ENCODE results near the gene AMER2. TPM values are rescaled to one million over a fixed set of nuclear protein-coding genes. Genes with fewer than 3 reads are reported as not detected.

AMER2 gene
- total RNA-seq, 2 donors from 2014 or later = 0.02 to 0.07 TPM

DNA sequence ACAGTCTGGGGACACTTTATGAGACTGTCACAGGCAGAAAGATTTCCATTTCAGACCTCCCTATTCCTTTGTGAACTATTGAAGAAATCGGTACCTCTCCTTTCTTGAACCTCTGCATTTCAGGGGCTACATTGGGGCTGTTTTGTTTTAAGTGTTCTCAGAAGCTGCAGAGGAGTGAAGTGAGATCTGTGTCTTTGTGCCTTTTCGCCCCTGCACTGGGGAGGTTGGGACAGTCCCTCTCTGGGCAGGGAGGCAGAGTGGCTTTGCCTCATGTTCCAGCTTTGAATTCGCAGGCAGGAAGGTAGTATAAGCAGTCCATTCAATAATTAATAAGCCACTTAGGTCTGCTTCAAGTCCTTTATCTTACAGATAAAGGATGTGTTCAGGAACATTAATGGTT, 9.5 kb upstream of the AMER2 start:
- no peak overlapping the region for H3K4me3 ChIP-seq (ENCODE audit: low read length)
- Mint-ChIP-seq H3K27ac (no peak overlapping the region), H3K4me1 (no peaks in the 10 kb centered on the region), H3K9me3 (no peaks in the 10 kb centered on the region), H3K27me3 (ENCODE audit: insufficient read depth) (peaks cover 13% of the 10 kb centered on the region), H3K36me3 (ENCODE audit: low read depth) (no peaks in the 10 kb centered on the region), H3K4me3 (no peak overlapping the region)
- H3K9ac ChIP-seq (ENCODE audit: extremely low read depth, low read length, poor library complexity, severe bottlenecking) = no peak overlapping the region
- no peaks in the 10 kb centered on the region for H3K4me1 ChIP-seq (ENCODE audit: control insufficient read depth, insufficient read depth, low read length)
- TF ChIP-seq, protein P1, sequence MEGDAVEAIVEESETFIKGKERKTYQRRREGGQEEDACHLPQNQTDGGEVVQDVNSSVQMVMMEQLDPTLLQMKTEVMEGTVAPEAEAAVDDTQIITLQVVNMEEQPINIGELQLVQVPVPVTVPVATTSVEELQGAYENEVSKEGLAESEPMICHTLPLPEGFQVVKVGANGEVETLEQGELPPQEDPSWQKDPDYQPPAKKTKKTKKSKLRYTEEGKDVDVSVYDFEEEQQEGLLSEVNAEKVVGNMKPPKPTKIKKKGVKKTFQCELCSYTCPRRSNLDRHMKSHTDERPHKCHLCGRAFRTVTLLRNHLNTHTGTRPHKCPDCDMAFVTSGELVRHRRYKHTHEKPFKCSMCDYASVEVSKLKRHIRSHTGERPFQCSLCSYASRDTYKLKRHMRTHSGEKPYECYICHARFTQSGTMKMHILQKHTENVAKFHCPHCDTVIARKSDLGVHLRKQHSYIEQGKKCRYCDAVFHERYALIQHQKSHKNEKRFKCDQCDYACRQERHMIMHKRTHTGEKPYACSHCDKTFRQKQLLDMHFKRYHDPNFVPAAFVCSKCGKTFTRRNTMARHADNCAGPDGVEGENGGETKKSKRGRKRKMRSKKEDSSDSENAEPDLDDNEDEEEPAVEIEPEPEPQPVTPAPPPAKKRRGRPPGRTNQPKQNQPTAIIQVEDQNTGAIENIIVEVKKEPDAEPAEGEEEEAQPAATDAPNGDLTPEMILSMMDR (conservative IDR thresholded peaks at IDR 0.05) = no peak
- DNase-seq = no peak
- WGBS, 2 experiments (ENCODE audit: insufficient coverage in 1 of 2, insufficient read length in 1 of 2) = 93% methylated on average over 3 of the region's 3 CpGs; no CpG with 5 or more reads in 1 of the 2 experiments
- peak overlapping the region; percentile 69 for H3K27ac ChIP-seq (ENCODE audit: low read depth, low read length)
- H3K9me3 ChIP-seq (ENCODE audit: control insufficient read depth, low read length) = no peaks in the 10 kb centered on the region
- no peaks in the 10 kb centered on the region for H3K27me3 ChIP-seq (ENCODE audit: control insufficient read depth, insufficient read depth, low read length, poor library complexity, severe bottlenecking)
- no peaks in the 10 kb centered on the region for H3K36me3 ChIP-seq (ENCODE audit: control insufficient read depth, insufficient read depth, low read length)

DNA sequence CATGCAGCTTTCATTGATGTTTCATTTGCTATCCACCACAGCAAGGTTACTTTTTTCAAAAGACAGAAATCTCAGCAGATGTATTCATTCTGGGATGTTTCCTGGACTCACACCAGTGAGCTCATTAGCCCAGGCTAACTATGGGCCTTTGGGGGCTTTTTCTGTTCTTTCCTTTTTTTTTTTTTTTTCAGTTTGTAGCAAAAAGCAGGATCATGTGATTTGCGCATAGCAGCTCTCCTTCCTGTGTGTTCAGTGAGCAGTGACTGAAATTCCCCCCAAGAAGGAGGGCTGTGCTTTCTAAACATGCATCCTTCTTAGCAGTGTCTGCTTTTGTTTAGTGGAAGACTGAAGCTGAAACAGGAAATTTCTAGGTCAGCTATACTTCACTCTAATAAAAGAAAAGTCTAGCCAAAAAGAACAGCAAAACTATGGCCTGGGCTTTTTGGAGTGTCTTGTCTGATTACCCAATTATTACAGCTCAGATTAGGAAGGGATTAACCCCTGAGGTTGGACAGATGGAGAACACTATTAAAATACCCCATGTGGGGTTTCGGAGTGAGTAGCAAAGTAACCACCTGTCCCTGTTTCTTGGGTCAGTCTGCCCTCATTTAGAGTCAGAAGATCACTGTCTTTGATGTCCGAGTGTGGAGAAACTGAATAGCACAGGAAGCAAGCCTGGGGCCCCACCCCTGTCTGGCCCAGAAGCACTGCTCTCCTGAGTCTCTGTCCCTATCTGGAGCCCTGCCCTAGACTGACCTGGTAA, 8.9 kb upstream of the AMER2 start:
- WGBS, 2 experiments (ENCODE audit: insufficient coverage in 1 of 2, insufficient read length in 1 of 2) = 48 to 90% methylated on average over 2 to 3 of the region's 3 CpGs
- H3K4me1 ChIP-seq (ENCODE audit: control insufficient read depth, insufficient read depth, low read length) = no peaks in the 10 kb centered on the region
- H3K9me3 Mint-ChIP-seq = no peaks in the 10 kb centered on the region
- TF ChIP-seq, protein P1 (conservative IDR thresholded peaks at IDR 0.05) = no peak
- no peaks in the 10 kb centered on the region for H3K27me3 ChIP-seq (ENCODE audit: control insufficient read depth, insufficient read depth, low read length, poor library complexity, severe bottlenecking)
- H3K27ac Mint-ChIP-seq = no peak overlapping the region
- no peaks in the 10 kb centered on the region for H3K36me3 ChIP-seq (ENCODE audit: control insufficient read depth, insufficient read depth, low read length)
- no peaks in the 10 kb centered on the region for H3K9me3 ChIP-seq (ENCODE audit: control insufficient read depth, low read length)
- peak overlapping the region; percentile 69 for H3K27ac ChIP-seq (ENCODE audit: low read depth, low read length)
- H3K9ac ChIP-seq (ENCODE audit: extremely low read depth, low read length, poor library complexity, severe bottlenecking) = no peak overlapping the region
- no peaks in the 10 kb centered on the region for H3K4me1 Mint-ChIP-seq
- H3K27me3 Mint-ChIP-seq (ENCODE audit: insufficient read depth) = peaks cover 17% of the 10 kb centered on the region
- H3K36me3 Mint-ChIP-seq (ENCODE audit: low read depth) = no peaks in the 10 kb centered on the region
- H3K4me3 ChIP-seq (ENCODE audit: low read length) = no peak overlapping the region
- no peak for DNase-seq
- H3K4me3 Mint-ChIP-seq = no peak overlapping the region

DNA sequence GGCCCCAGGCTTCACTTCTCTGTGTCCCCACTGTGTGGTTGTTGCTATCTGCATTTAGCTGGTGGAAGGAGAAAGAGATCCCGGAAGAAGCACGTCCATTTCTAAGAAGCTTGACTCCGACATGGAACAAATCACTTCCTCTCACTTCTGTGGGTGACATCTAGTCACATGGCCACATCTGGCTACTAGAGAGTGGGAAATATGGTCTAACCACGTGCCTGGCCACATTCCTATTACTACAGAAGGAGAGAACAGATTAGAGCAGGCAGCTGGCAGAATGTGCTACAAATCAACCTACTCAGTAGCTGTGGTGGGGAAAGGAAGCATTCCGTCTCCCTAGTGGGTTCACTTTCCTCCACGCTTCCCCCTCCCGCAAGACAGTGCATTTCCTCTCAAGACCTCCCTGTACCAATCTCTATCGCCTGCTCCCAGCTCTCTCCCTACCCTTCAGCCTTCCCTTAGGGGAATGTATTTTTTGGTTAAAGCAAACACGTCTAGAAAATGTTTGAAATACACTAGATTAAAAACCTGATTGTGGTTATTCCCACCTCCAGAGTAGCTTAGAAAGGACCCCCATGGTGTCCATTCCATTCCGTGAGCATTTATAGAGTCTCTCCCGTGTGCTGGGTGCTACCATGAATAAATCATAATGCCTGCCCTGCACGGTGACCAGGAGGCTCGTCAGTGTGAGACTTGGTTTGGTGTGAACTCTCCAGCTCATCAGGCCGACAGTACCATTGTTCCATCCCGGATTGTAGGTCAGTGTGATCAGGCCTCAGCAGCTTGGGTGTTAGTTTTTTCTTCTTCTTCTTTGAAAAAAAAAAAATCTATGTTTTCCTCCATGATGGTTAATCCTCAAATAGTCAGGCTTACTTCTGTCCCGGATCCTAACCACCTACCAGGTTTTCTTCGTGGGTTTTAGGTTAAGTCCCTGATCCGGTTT, 8.0 kb upstream of the AMER2 start:
- peaks cover 21% of the 10 kb centered on the region for H3K27me3 Mint-ChIP-seq (ENCODE audit: insufficient read depth)
- no peaks in the 10 kb centered on the region for H3K9me3 Mint-ChIP-seq
- H3K4me1 Mint-ChIP-seq = no peaks in the 10 kb centered on the region

More for the DNA sequence above, 8.0 kb upstream of the AMER2 start:
- Mint-ChIP-seq H3K36me3 (ENCODE audit: low read depth) (no peaks in the 10 kb centered on the region), H3K4me3 (no peak overlapping the region), H3K27ac (no peak overlapping the region)
- Histone ChIP-seq H3K4me1 (ENCODE audit: control insufficient read depth, insufficient read depth, low read length) (no peaks in the 10 kb centered on the region), H3K27ac (ENCODE audit: low read depth, low read length) (peak overlapping the region; percentile 59), H3K36me3 (ENCODE audit: control insufficient read depth, insufficient read depth, low read length) (no peaks in the 10 kb centered on the region), H3K4me3 (ENCODE audit: low read length) (no peak overlapping the region), H3K27me3 (ENCODE audit: control insufficient read depth, insufficient read depth, low read length, poor library complexity, severe bottlenecking) (no peaks in the 10 kb centered on the region), H3K9ac (ENCODE audit: extremely low read depth, low read length, poor library complexity, severe bottlenecking) (no peak overlapping the region), H3K9me3 (ENCODE audit: control insufficient read depth, low read length) (no peaks in the 10 kb centered on the region)
- DNase-seq = no peak
- TF ChIP-seq, protein P1 (conservative IDR thresholded peaks at IDR 0.05) = no peak
- 88 to 95% methylated on average over 6 to 18 of the region's 18 CpGs for WGBS, 2 experiments (ENCODE audit: insufficient coverage in 1 of 2, insufficient read length in 1 of 2)

All from endodermal cell (in vitro differentiated cells).